Right lobe of liver (tissue), 4 donors: ENCODE results near the gene SUMF2.
"Not testable (repeated sequence)": the region's sequence is repeated elsewhere in the genome, so short reads cannot be mapped to it uniquely, and the experiment has no call there.

Experiments used
- CTCF ChIP-seq, 4 donors: fragments of 200-600 bp in 3 of 4; fragments of 450-650 bp in 1 of 4; IDR thresholded peaks; one replicate each; pipeline versions ENCODE4 v1.5.1 to v1.8.0; 2016 to 2022; ENCODE audit warnings: antibody characterized with exemption in 4 of 4, mild to moderate bottlenecking in 2 of 4
- POLR2A ChIP-seq: fragments of 450-650 bp; IDR thresholded peaks from one replicate; pipeline ENCODE4 v1.6.1; 2017; ENCODE audit warnings: antibody characterized with exemption, mild to moderate bottlenecking
- donor health status: DM: no; HTN: no; CAD: no.
- donor health status: DM: no; HTN: no; CAD: no.
- donor health status: DM: no; HTN: yes; CAD: no.

DNA sequence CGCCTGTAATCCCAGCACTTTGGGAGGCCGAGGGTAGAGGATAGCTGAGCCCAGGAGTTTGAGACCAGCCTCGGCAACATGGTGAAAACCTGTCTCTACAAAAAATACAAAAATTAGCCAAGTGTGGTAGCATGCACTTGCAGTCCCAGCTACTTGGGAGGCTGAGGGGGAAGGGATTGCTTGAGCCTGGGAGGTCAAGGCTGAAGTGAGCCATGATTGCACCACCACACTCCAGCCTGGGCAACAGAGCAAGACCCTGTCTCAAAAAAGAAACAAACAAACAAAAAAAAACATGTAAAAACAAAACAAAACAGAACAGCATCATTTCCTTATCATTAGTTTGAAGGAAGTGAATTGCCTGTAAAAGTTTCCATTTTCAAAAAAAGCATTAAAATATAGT is 48.2 kb downstream of the SUMF2 start:
- not testable (repeated sequence) for TF ChIP-seq POLR2A; CTCF (IDR thresholded peaks at IDR 0.05)
